ENCODE measurements around the gene ABHD15. TPM values are rescaled to one million over a fixed set of nuclear protein-coding genes. Genes with fewer than 3 reads are reported as not detected.
"Not testable (repeated sequence)": the region's sequence is repeated elsewhere in the genome, so short reads cannot be mapped to it uniquely, and the experiment has no call there.

Gene ABHD15
- total RNA-seq, 1 donor from 2014 or later = 5.9 TPM

DNA sequence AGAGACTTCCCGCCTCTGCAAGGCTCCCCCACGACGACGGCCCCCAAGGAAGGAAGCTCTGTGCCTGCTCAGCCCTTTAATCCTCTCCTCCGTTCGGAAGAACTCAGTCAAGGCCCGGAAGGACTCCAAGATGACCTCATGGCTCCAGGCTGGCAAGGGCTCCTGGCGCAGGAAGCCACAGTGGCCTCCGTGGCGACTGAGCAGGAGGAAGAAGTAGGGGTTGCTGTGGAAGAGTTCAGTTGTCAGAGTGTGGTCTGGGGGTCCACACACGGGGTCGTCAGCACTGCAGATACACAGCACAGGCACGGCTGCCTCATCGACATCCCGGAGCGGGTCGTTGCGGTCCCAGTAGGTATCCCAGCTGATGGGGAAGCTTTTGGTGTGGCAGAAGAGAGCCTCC, 4.2 kb downstream of the ABHD15 start:
- no peak overlapping the region for H3K4me3 ChIP-seq
- no peak for DNase-seq
- intact Hi-C loops (cut with micrococcal nuclease) = no loop called here
- H3K4me1 ChIP-seq = peaks cover 48% of the 10 kb centered on the region
- peaks cover 12% of the 10 kb centered on the region for H3K36me3 ChIP-seq
- no peaks in the 10 kb centered on the region for H3K27me3 ChIP-seq (ENCODE audit: low read depth)
- H3K9me3 ChIP-seq (replicated peaks) = no peaks in the 10 kb centered on the region
- H3K27ac ChIP-seq (replicated peaks) = no peak overlapping the region
- TF ChIP-seq, protein P1, sequence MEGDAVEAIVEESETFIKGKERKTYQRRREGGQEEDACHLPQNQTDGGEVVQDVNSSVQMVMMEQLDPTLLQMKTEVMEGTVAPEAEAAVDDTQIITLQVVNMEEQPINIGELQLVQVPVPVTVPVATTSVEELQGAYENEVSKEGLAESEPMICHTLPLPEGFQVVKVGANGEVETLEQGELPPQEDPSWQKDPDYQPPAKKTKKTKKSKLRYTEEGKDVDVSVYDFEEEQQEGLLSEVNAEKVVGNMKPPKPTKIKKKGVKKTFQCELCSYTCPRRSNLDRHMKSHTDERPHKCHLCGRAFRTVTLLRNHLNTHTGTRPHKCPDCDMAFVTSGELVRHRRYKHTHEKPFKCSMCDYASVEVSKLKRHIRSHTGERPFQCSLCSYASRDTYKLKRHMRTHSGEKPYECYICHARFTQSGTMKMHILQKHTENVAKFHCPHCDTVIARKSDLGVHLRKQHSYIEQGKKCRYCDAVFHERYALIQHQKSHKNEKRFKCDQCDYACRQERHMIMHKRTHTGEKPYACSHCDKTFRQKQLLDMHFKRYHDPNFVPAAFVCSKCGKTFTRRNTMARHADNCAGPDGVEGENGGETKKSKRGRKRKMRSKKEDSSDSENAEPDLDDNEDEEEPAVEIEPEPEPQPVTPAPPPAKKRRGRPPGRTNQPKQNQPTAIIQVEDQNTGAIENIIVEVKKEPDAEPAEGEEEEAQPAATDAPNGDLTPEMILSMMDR (IDR thresholded peaks at IDR 0.05; ENCODE audit: borderline replicate concordance) = no peak

DNA sequence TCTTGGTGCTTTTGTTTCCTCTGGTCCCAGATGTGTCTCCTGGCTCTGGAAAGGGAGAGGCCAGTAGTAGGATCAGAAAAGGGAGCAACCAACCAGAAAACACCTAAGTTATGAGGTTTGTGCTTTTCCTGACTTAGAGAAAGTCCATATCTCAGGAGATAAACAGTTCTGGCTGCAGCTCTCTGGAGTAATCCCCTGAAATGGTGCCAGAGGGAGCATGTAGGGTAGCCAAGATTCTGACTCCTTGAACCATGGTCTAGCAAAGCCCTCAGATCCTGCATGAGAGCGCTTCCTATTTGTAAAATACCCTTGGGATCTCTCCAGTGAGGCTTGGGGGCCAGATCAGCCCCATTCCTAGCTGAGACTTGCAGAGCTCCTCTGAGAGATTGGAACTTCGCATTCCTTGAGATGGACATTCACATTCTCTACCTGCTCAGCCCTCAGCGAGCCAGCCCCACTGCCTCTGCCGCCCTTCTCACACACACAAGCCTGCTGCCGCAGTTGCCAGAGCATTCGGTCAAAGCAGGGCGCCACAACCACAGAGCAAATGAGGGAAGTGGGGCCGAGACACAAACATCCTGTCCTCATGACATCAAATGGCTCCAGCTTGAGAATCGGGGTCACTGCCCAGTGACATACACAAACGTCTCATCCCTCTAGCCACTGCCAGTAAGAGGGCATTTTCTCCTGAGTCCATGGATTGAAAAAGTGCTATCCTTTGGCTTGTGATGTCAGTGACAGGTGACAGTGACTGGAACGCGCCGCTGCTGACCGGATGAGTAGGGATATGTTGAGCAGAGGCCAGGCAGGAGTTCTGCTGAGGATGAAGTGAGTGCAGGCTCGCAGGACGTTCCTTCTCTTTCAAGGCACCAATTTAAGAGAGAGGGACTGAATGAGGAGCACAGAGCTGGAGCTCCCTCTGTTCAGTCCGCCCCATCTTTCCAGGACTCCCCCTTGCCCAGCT, 5.0 kb downstream of the ABHD15 start:
- TF ChIP-seq, protein P1 (IDR thresholded peaks at IDR 0.05; ENCODE audit: borderline replicate concordance) = no peak
- intact Hi-C loops (cut with micrococcal nuclease) = no loop called here
- Histone ChIP-seq H3K4me1 (peaks cover 42% of the 10 kb centered on the region), H3K4me3 (no peak overlapping the region), H3K36me3 (peaks cover 12% of the 10 kb centered on the region), H3K27ac (replicated peaks) (peak overlapping the region; percentile 20), H3K9me3 (replicated peaks) (no peaks in the 10 kb centered on the region), H3K27me3 (ENCODE audit: low read depth) (no peaks in the 10 kb centered on the region)
- no peak for DNase-seq

DNA sequence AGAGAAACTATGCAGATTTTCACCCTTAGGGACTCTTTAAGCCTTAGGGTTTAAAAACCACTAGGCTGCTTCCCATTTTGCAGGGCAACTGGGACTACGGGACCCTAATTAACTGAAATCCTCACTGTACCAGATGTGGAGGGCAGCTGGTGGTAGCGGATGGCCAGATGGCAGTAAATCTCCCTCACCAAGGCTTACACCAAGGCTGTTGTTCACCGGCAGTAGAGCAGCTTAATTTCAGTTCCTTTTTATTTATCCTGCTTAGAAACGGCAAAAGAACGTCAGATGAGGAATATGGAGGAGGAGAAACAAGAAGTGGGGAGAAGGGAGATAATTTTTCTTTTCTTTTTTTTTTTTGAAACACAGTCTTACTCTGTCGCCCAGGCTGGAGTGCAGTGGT, 6.5 kb downstream of the ABHD15 start:
- Histone ChIP-seq H3K27ac (replicated peaks) (no peak overlapping the region), H3K9me3 (replicated peaks) (no peaks in the 10 kb centered on the region), H3K4me1 (peaks cover 28% of the 10 kb centered on the region), H3K4me3 (no peak overlapping the region), H3K27me3 (ENCODE audit: low read depth) (no peaks in the 10 kb centered on the region), H3K36me3 (peaks cover 12% of the 10 kb centered on the region)
- DNase-seq = no peak
- intact Hi-C loops (cut with micrococcal nuclease) = no loop called here
- TF ChIP-seq, protein P1 (IDR thresholded peaks at IDR 0.05; ENCODE audit: borderline replicate concordance) = no peak

DNA sequence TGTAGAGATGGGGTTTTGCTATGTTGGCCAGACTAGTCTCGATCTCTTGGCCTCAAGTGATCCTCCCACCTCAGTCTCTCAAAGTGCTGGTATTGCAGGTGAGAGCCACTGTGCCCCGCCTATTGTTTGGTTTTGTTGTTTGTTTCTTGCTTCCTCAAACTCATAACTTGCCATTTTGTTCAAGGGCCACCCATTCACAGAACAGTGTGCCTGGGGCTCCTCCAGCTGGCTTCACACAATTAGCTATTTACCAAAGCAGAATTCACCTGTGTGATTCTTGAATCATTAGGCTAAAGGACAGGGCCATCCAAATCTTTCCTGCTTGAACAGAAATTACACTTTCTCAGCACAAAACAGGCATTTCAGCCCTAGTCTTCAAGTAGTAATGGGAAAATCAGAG, 7.2 kb downstream of the ABHD15 start:
- intact Hi-C loops (cut with micrococcal nuclease) = no loop called here
- H3K27ac ChIP-seq (replicated peaks) = no peak overlapping the region
- no peak for DNase-seq

DNA sequence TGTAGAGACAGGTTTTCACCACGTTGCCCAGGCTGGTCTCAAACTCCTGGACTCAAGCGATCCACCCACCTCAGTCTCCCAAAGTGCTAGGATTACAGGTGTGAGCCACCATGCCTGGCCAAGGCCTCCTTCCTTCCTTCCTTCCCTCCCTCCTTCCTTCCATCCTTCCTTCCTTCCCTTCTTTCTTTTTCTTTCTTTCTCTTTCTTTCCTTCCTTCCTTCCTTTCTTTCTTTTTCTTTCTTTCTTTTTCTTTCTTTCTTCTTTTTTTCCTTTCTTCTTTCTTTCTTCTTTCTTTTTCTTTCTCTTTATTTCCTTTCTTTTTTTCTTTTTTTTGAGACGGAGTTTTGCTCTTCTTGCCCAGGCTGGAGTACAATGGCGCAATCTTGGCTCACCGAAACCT, 8.7 kb downstream of the ABHD15 start:
- intact Hi-C loops (cut with micrococcal nuclease) = not testable (repeated sequence)

More for the DNA sequence above, 7.2 kb downstream of the ABHD15 start:
- Histone ChIP-seq H3K27me3 (ENCODE audit: low read depth) (no peaks in the 10 kb centered on the region), H3K4me1 (peaks cover 21% of the 10 kb centered on the region), H3K4me3 (no peak overlapping the region), H3K36me3 (peaks cover 12% of the 10 kb centered on the region), H3K9me3 (replicated peaks) (no peaks in the 10 kb centered on the region)
- TF ChIP-seq, protein P1 (IDR thresholded peaks at IDR 0.05; ENCODE audit: borderline replicate concordance) = no peak

DNA sequence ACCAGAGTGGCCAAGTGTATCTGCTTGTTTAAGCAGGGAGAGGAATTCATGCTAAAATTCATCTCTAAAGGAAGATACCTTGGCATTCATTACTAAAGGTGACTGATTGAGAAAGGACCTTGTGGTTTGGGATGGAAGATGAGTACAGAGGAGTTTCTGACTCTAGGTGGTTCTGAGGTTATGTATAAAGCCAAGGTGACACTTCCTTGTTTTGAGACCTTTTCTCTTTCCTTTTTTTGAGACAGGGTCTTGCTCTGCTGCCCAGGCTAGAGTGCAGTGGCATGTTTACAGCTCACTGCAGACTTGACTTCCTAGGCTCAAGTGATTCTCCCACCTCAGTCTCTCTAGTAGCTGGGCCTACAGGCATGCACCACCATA, 9.1 kb downstream of the ABHD15 start:
- H3K27ac ChIP-seq (replicated peaks) = no peak overlapping the region
- intact Hi-C loops (cut with micrococcal nuclease) = no loop called here

More for the DNA sequence above, 8.7 kb downstream of the ABHD15 start:
- H3K9me3 ChIP-seq (replicated peaks); H3K27ac ChIP-seq (replicated peaks); H3K27me3 ChIP-seq (ENCODE audit: low read depth); DNase-seq; H3K4me3 ChIP-seq: not testable (repeated sequence)
- Histone ChIP-seq H3K36me3 (peaks cover 12% of the 10 kb centered on the region), H3K4me1 (peaks cover 18% of the 10 kb centered on the region)

More for the DNA sequence above, 9.1 kb downstream of the ABHD15 start:
- Histone ChIP-seq H3K36me3 (peaks cover 8% of the 10 kb centered on the region), H3K4me3 (no peak overlapping the region), H3K4me1 (peaks cover 18% of the 10 kb centered on the region), H3K9me3 (replicated peaks) (no peaks in the 10 kb centered on the region), H3K27me3 (ENCODE audit: low read depth) (no peaks in the 10 kb centered on the region)
- TF ChIP-seq, protein P1 (IDR thresholded peaks at IDR 0.05; ENCODE audit: borderline replicate concordance) = no peak
- DNase-seq = no peak

Measured in left ventricle myocardium inferior (tissue), 1 donor.